ENCODE results near the gene OOEP. TPM values are rescaled to one million over a fixed set of nuclear protein-coding genes. Genes with fewer than 3 reads are reported as not detected.

Gene OOEP
- total RNA-seq, 1 experiment from 2014 or later = 1.1 TPM

DNA sequence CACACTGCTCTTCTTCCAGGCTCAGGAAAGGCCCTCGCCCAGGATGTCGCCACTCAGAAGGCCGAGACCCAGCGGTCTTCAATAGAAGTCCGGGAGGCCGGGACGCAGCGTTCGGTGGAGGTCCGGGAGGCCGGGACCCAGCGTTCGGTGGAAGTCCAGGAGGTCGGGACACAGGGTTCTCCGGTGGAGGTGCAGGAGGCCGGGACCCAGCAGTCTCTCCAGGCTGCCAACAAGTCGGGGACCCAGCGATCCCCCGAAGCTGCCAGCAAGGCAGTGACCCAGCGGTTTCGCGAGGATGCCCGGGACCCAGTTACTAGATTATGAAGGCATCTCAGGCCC lies 6.2 kb downstream of the OOEP start (continued):
- no peak for TF ChIP-seq RELA (CRISPR knock-in tag; IDR thresholded peaks at IDR 0.05; ENCODE audit: borderline replicate concordance)

DNA sequence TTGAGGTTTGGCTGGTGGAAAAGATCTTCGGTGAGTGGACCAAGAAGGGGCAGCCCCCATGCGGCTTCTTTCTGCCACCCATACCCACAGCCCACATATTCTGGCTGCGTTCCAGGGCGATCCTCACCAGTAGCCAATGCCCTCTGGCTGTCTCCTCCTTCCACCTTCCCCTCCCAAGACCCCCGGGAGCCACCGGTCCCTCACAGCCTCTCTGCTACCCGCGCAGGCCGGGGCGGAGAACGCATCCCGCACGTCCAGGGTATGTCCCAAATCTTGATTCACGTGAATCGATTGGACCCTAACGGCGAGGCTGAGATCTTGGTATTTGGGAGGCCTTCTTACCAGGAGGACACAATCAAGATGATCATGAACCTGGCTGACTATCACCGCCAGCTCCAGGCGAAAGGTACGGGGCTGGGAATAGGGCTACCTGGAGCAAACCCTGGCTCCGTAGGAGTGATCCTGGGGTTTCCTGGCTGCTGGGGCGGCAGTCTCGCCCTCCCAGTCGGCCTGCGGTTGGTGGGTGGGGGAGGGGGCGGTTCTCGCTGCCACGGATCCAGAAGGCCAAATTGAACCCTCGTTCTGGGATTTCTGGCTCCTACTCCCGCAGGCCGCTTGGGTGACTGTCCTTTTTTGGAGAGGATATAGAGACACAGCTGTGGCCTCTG lies 6.7 kb downstream of the OOEP start:
- H3K4me1 Mint-ChIP-seq = peaks cover 2% of the 10 kb centered on the region
- ATAC-seq = no peak
- ChIA-PET POLR2A (no interaction called here), CTCF (no interaction called here)
- H3K4me3 Mint-ChIP-seq = no peak overlapping the region
- DNase-seq (ENCODE audit: low spot score) = no peak
- no peak overlapping the region for H3K27ac Mint-ChIP-seq
- H3K36me3 Mint-ChIP-seq = no peaks in the 10 kb centered on the region
- H3K9me3 Mint-ChIP-seq = no peaks in the 10 kb centered on the region
- no peaks in the 10 kb centered on the region for H3K27me3 Mint-ChIP-seq (ENCODE audit: low read depth)
- TF ChIP-seq AR (CRISPR knock-in tag; IDR thresholded peaks at IDR 0.05) (no peak), MLX (CRISPR knock-in tag; IDR thresholded peaks at IDR 0.05) (no peak), RELA (CRISPR knock-in tag; IDR thresholded peaks at IDR 0.05; ENCODE audit: borderline replicate concordance) (no peak), E2F4 (CRISPR knock-in tag; IDR thresholded peaks at IDR 0.05; ENCODE audit: borderline replicate concordance, low read depth) (no peak), TEAD4 (CRISPR knock-in tag; IDR thresholded peaks at IDR 0.05) (no peak), ZNF317 (CRISPR knock-in tag; IDR thresholded peaks at IDR 0.05; ENCODE audit: borderline replicate concordance, low read depth) (no peak), SP1 (CRISPR knock-in tag; conservative IDR thresholded peaks at IDR 0.05) (no peak), ZNF512 (CRISPR knock-in tag; IDR thresholded peaks at IDR 0.05; ENCODE audit: borderline replicate concordance) (no peak), ATF1 (CRISPR knock-in tag; IDR thresholded peaks at IDR 0.05) (no peak), E2F1 (CRISPR knock-in tag; IDR thresholded peaks at IDR 0.05) (no peak), IRF1 (CRISPR knock-in tag; IDR thresholded peaks at IDR 0.05) (no peak), TEAD1 (CRISPR knock-in tag; IDR thresholded peaks at IDR 0.05) (no peak), ZNF423 (CRISPR knock-in tag; IDR thresholded peaks at IDR 0.05) (no peak), FOXP1 (CRISPR knock-in tag; IDR thresholded peaks at IDR 0.05; ENCODE audit: borderline replicate concordance) (no peak), STAT6 (CRISPR knock-in tag; conservative IDR thresholded peaks at IDR 0.05; ENCODE audit: low read depth) (no peak)
- TF ChIP-seq, protein P1, sequence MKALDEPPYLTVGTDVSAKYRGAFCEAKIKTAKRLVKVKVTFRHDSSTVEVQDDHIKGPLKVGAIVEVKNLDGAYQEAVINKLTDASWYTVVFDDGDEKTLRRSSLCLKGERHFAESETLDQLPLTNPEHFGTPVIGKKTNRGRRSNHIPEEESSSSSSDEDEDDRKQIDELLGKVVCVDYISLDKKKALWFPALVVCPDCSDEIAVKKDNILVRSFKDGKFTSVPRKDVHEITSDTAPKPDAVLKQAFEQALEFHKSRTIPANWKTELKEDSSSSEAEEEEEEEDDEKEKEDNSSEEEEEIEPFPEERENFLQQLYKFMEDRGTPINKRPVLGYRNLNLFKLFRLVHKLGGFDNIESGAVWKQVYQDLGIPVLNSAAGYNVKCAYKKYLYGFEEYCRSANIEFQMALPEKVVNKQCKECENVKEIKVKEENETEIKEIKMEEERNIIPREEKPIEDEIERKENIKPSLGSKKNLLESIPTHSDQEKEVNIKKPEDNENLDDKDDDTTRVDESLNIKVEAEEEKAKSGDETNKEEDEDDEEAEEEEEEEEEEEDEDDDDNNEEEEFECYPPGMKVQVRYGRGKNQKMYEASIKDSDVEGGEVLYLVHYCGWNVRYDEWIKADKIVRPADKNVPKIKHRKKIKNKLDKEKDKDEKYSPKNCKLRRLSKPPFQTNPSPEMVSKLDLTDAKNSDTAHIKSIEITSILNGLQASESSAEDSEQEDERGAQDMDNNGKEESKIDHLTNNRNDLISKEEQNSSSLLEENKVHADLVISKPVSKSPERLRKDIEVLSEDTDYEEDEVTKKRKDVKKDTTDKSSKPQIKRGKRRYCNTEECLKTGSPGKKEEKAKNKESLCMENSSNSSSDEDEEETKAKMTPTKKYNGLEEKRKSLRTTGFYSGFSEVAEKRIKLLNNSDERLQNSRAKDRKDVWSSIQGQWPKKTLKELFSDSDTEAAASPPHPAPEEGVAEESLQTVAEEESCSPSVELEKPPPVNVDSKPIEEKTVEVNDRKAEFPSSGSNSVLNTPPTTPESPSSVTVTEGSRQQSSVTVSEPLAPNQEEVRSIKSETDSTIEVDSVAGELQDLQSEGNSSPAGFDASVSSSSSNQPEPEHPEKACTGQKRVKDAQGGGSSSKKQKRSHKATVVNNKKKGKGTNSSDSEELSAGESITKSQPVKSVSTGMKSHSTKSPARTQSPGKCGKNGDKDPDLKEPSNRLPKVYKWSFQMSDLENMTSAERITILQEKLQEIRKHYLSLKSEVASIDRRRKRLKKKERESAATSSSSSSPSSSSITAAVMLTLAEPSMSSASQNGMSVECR (CRISPR knock-in tag; IDR thresholded peaks at IDR 0.05; ENCODE audit: borderline replicate concordance) = no peak
- TF ChIP-seq, protein P2, sequence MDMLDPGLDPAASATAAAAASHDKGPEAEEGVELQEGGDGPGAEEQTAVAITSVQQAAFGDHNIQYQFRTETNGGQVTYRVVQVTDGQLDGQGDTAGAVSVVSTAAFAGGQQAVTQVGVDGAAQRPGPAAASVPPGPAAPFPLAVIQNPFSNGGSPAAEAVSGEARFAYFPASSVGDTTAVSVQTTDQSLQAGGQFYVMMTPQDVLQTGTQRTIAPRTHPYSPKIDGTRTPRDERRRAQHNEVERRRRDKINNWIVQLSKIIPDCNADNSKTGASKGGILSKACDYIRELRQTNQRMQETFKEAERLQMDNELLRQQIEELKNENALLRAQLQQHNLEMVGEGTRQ (CRISPR knock-in tag; IDR thresholded peaks at IDR 0.05) = no peak

Data from WTC11 (cell line).